Caco-2 (cell line): Measurements from ENCODE around the gene NOL7. TPM values are rescaled to one million over a fixed set of nuclear protein-coding genes. Genes with fewer than 3 reads are reported as not detected.

Source experiments
- BruUV-seq: library from RNA; stranded (reverse); fragments of 400-500 nt; replicated peaks from 2 replicates; lab custom pipeline; 2021; lab: Mats Ljungman, UMichigan
- CTCF ChIA-PET: fragments of 300-600 bp; sonication (Branson Sonifier 250); formaldehyde crosslinking; loops from one replicate; lab custom pipeline; 2022; ENCODE audit warnings: antibody characterized with exemption; lab: Charles Lee
- POLR2A ChIA-PET: fragments of 300-600 bp; sonication (Branson Sonifier 250); formaldehyde crosslinking; loops from one replicate; lab custom pipeline; 2022; ENCODE audit warnings: antibody characterized with exemption; lab: Charles Lee
- DNase-seq, 2 experiments: peaks; one replicate each; pipeline versions ENCODE4 v3.0.0 to v3.0.0-alpha.2; 2020 to 2022
- H3K27me3 ChIP-seq: replicated peaks from 2 replicates; pipeline ENCODE4 v1.6.0; 2011; ENCODE audit warnings: low read length; ENCODE audit not compliant: control insufficient read depth, insufficient read depth
- H3K36me3 ChIP-seq: 2 replicates; pipeline ENCODE4 v1.5.1; 2011; ENCODE audit warnings: low read length; ENCODE audit not compliant: control insufficient read depth, insufficient read depth
- H3K4me1 ChIP-seq: fragments of 250-450 bp; sonication (Bioruptor Pico); 2 replicates; pipeline ENCODE4 v1.5.1; 2020; ENCODE audit warnings: mild to moderate bottlenecking
- H3K4me3 ChIP-seq: 2 replicates; pipeline ENCODE4 v1.5.1; 2011; ENCODE audit warnings: low read depth, mild to moderate bottlenecking, control low read depth, low read length
- H3K9me3 ChIP-seq: fragments of 250-450 bp; sonication (Bioruptor Pico); 2 replicates; pipeline ENCODE4 v1.5.1; 2020; ENCODE audit warnings: mild to moderate bottlenecking, moderate library complexity
- H3K27ac Mint-ChIP-seq: one replicate; pipeline ENCODE4 v1.8.0; 2022; ENCODE audit warnings: mixed read lengths; ENCODE audit not compliant: unreplicated experiment
- H3K27me3 Mint-ChIP-seq: one replicate; pipeline ENCODE4 v1.8.0; 2022; ENCODE audit warnings: mixed read lengths; ENCODE audit not compliant: insufficient read depth, unreplicated experiment
- H3K36me3 Mint-ChIP-seq: one replicate; pipeline ENCODE4 v1.8.0; 2022; ENCODE audit warnings: mild to moderate bottlenecking, mixed read lengths; ENCODE audit not compliant: insufficient read depth, unreplicated experiment
- H3K4me1 Mint-ChIP-seq: one replicate; pipeline ENCODE4 v1.8.0; 2022; ENCODE audit warnings: low read depth, mixed read lengths; ENCODE audit not compliant: unreplicated experiment
- H3K4me3 Mint-ChIP-seq: one replicate; pipeline ENCODE4 v1.8.0; 2022; ENCODE audit warnings: mild to moderate bottlenecking, moderate library complexity, mixed read lengths; ENCODE audit not compliant: unreplicated experiment
- H3K9me3 Mint-ChIP-seq: one replicate; pipeline ENCODE4 v1.8.0; 2022; ENCODE audit warnings: mixed read lengths; ENCODE audit not compliant: unreplicated experiment
- intact Hi-C: fragments of 100-400 bp; cut with micrococcal nuclease; formaldehyde crosslinking; loops from one replicate; pipeline ENCODE4 v1.10.0; 2022; ENCODE audit not compliant: unreplicated experiment
- total RNA-seq: library from RNA; stranded (reverse); gene quantifications from 2 replicates; pipeline ENCODE4 v1.2.3, GENCODE V29; 2022
- TF ChIP-seq, protein P1 (sequence below), 2 experiments: fragments of 200-600 bp in 1 of 2; IDR thresholded peaks; 1 replicate in 1 of 2; 2 replicates in 1 of 2; pipeline versions ENCODE4 v1.5.1 to v1.8.0; 2011 to 2022; ENCODE audit warnings: antibody characterized with exemption in 1 of 2, control low read depth in 1 of 2, inconsistent platforms in 1 of 2, low read depth in 1 of 2, low read length in 1 of 2, mild to moderate bottlenecking in 1 of 2, moderate library complexity in 1 of 2; ENCODE audit not compliant: insufficient read depth in 1 of 2, severe bottlenecking in 1 of 2, unreplicated experiment in 1 of 2

The NOL7 gene
- total RNA-seq, 1 experiment from 2014 or later = 92.9 TPM

DNA sequence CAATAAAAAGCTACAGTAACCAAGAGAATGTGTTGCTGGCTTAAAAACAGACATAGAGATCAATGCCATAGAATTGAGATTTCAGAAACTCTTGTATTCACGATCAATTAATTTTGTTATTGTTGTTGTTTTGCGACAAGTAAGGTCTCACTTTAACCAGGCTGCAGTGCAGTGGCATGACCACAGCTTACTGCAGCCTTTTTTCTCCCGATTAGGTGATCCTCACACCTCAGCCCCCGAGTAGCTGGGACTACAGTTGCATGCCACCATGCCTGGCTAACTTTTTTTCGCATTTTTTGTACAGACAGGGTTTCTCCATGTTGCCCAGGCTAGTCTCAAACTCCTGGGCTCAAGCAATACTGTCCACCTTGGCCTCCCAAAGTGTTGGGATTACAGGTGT, 54.3 kb downstream of the NOL7 start:
- Mint-ChIP-seq H3K27me3 (no peaks in the 10 kb centered on the region), H3K27ac (no peak overlapping the region), H3K36me3 (peaks cover 5% of the 10 kb centered on the region), H3K4me3 (no peak overlapping the region), H3K9me3 (no peaks in the 10 kb centered on the region), H3K4me1 (peaks cover 16% of the 10 kb centered on the region)
- no TSS peak for BruUV-seq
- Histone ChIP-seq H3K27me3 (no peaks in the 10 kb centered on the region; the same call in 1 of the 2 replicates), H3K4me3 (no peak overlapping the region), H3K4me1 (peaks cover 16% of the 10 kb centered on the region; the same call in 1 of the 2 replicates), H3K36me3 (no peaks in the 10 kb centered on the region), H3K9me3 (no peaks in the 10 kb centered on the region)
- ChIA-PET POLR2A (no interaction called here), CTCF (no interaction called here)
- TF ChIP-seq, protein P1, sequence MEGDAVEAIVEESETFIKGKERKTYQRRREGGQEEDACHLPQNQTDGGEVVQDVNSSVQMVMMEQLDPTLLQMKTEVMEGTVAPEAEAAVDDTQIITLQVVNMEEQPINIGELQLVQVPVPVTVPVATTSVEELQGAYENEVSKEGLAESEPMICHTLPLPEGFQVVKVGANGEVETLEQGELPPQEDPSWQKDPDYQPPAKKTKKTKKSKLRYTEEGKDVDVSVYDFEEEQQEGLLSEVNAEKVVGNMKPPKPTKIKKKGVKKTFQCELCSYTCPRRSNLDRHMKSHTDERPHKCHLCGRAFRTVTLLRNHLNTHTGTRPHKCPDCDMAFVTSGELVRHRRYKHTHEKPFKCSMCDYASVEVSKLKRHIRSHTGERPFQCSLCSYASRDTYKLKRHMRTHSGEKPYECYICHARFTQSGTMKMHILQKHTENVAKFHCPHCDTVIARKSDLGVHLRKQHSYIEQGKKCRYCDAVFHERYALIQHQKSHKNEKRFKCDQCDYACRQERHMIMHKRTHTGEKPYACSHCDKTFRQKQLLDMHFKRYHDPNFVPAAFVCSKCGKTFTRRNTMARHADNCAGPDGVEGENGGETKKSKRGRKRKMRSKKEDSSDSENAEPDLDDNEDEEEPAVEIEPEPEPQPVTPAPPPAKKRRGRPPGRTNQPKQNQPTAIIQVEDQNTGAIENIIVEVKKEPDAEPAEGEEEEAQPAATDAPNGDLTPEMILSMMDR (IDR thresholded peaks at IDR 0.05; ENCODE audit: insufficient read depth in 1 of 2, low read depth in 1 of 2, low read length in 1 of 2, severe bottlenecking in 1 of 2, unreplicated experiment in 1 of 2) = no peak
- intact Hi-C loops = no loop called here
- no peak for DNase-seq

Other genes with a start within 250 kb of the NOL7 start
- gene GFOD1, start 127.7 kb upstream of the NOL7 start, total RNA-seq = 0.65 and 0.84 TPM in 2 replicates
- 17.9 and 19.0 TPM in 2 replicates for gene SIRT5, start 40.7 kb upstream of the NOL7 start, total RNA-seq
- gene RANBP9, start 96.5 kb downstream of the NOL7 start, total RNA-seq = 36.7 and 38.2 TPM in 2 replicates
- 61.2 and 64.8 TPM in 2 replicates for gene MCUR1, start 199.2 kb downstream of the NOL7 start, total RNA-seq